ENCODE results near the gene KRT9. TPM values are rescaled to one million over a fixed set of nuclear protein-coding genes. Genes with fewer than 3 reads are reported as not detected.
A peak's percentile ranks its signal among the peaks of the same experiment; 100 is the strongest.
"Not testable (repeated sequence)": the region's sequence is repeated elsewhere in the genome, so short reads cannot be mapped to it uniquely, and the experiment has no call there.

Gene KRT9
- total RNA-seq, 3 donors from 2014 or later = 0.44 TPM; not detected in 2

- Histone ChIP-seq H3K36me3 (no peaks in the 10 kb centered on the region), H3K4me1 (no peaks in the 10 kb centered on the region), H3K27ac (peak overlapping the region; percentile 81 to 90), H3K4me3 (no peak overlapping the region), H3K27me3 (no peaks in the 10 kb centered on the region), H3K9me3 (no peaks in the 10 kb centered on the region)
- TF ChIP-seq POLR2A (IDR thresholded peaks at IDR 0.05) = no peak
- intact Hi-C loops (cut with DNase I; ENCODE audit: low total_unique reads) = no loop called here
- no peak for DNase-seq (ENCODE audit: low spot score in 2 of 2)
Measured at GRCh38 chr17:41578538-41578937, 6.7 kb upstream of the KRT9 start.

GRCh38 chr17:41576740-41577139 is 4.9 kb upstream of the KRT9 start:
- intact Hi-C loops (cut with DNase I; ENCODE audit: low total_unique reads) = not testable (repeated sequence)

GRCh38 chr17:41575336-41575735 is 3.5 kb upstream of the KRT9 start:
- TF ChIP-seq POLR2A (IDR thresholded peaks at IDR 0.05) = no peak
- no peaks in the 10 kb centered on the region for H3K36me3 ChIP-seq
- H3K27me3 ChIP-seq = peaks cover 0 to 3% of the 10 kb centered on the region in 2 donors
- no peak overlapping the region for H3K27ac ChIP-seq
- intact Hi-C loops (cut with DNase I; ENCODE audit: low total_unique reads) = no loop called here
- H3K4me3 ChIP-seq = no peak overlapping the region
- no peaks in the 10 kb centered on the region for H3K4me1 ChIP-seq
- no peaks in the 10 kb centered on the region for H3K9me3 ChIP-seq
- DNase-seq (ENCODE audit: low spot score in 2 of 2) = no peak

More at GRCh38 chr17:41576740-41577139, 4.9 kb upstream of the KRT9 start:
- H3K36me3 ChIP-seq; H3K9me3 ChIP-seq; DNase-seq (ENCODE audit: low spot score in 2 of 2); H3K27ac ChIP-seq; H3K4me1 ChIP-seq; H3K27me3 ChIP-seq; H3K4me3 ChIP-seq: not testable (repeated sequence)

- no peaks in the 10 kb centered on the region for H3K27me3 ChIP-seq
- DNase-seq (ENCODE audit: low spot score in 2 of 2) = no peak
- intact Hi-C loops (cut with DNase I; ENCODE audit: low total_unique reads) = no loop called here
Measured at GRCh38 chr17:41567317-41567716, 4.5 kb downstream of the KRT9 start.

GRCh38 chr17:41565338-41565737 is 6.5 kb downstream of the KRT9 start:
- no peaks in the 10 kb centered on the region for H3K36me3 ChIP-seq

More at GRCh38 chr17:41567317-41567716, 4.5 kb downstream of the KRT9 start:
- Histone ChIP-seq H3K4me1 (no peaks in the 10 kb centered on the region), H3K4me3 (no peak overlapping the region), H3K27ac (no peak overlapping the region), H3K36me3 (no peaks in the 10 kb centered on the region), H3K9me3 (no peaks in the 10 kb centered on the region)
- no peak for TF ChIP-seq POLR2A (IDR thresholded peaks at IDR 0.05)

GRCh38 chr17:41563607-41564170 is 8.2 kb downstream of the KRT9 start:
- Histone ChIP-seq H3K36me3 (no peaks in the 10 kb centered on the region), H3K4me1 (no peaks in the 10 kb centered on the region), H3K27ac (no peak overlapping the region), H3K4me3 (no peak overlapping the region), H3K9me3 (no peaks in the 10 kb centered on the region), H3K27me3 (no peaks in the 10 kb centered on the region)
- DNase-seq (ENCODE audit: low spot score in 2 of 2) = no peak
- intact Hi-C loops (cut with DNase I; ENCODE audit: low total_unique reads) = no loop called here
- TF ChIP-seq CTCF (IDR thresholded peaks at IDR 0.05) (no peak), POLR2A (IDR thresholded peaks at IDR 0.05) (no peak), POLR2AphosphoS5 (IDR thresholded peaks at IDR 0.05) (no peak)

More at GRCh38 chr17:41565338-41565737, 6.5 kb downstream of the KRT9 start:
- H3K4me1 ChIP-seq = no peaks in the 10 kb centered on the region
- DNase-seq (ENCODE audit: low spot score in 2 of 2) = no peak
- no peaks in the 10 kb centered on the region for H3K9me3 ChIP-seq
- H3K4me3 ChIP-seq = no peak overlapping the region
- no peak overlapping the region for H3K27ac ChIP-seq
- intact Hi-C loops (cut with DNase I; ENCODE audit: low total_unique reads) = no loop called here
- no peaks in the 10 kb centered on the region for H3K27me3 ChIP-seq
- TF ChIP-seq CTCF (IDR thresholded peaks at IDR 0.05) (no peak), POLR2AphosphoS5 (IDR thresholded peaks at IDR 0.05) (no peak), POLR2A (IDR thresholded peaks at IDR 0.05) (no peak)

GRCh38 chr17:41561554-41561953 is 10.3 kb downstream of the KRT9 start:
- no peaks in the 10 kb centered on the region for H3K27me3 ChIP-seq
- no peak for TF ChIP-seq POLR2AphosphoS5 (IDR thresholded peaks at IDR 0.05)
- TF ChIP-seq POLR2A (IDR thresholded peaks at IDR 0.05) = no peak
- TF ChIP-seq CTCF (IDR thresholded peaks at IDR 0.05) = no peak
- intact Hi-C loops (cut with DNase I; ENCODE audit: low total_unique reads) = no loop called here

More at GRCh38 chr17:41561554-41561953, 10.3 kb downstream of the KRT9 start:
- Histone ChIP-seq H3K9me3 (no peaks in the 10 kb centered on the region), H3K4me3 (no peak overlapping the region), H3K4me1 (no peaks in the 10 kb centered on the region), H3K36me3 (no peaks in the 10 kb centered on the region), H3K27ac (no peak overlapping the region)
- DNase-seq (ENCODE audit: low spot score in 2 of 2) = no peak
